ENCODE results near the gene MED12L. TPM values are rescaled to one million over a fixed set of nuclear protein-coding genes. Genes with fewer than 3 reads are reported as not detected.

Gene MED12L
- total RNA-seq, 1 experiment from 2014 or later: not detected

GRCh38 chr3:151213881-151214280 is 128.4 kb downstream of the MED12L start:
- H3K27me3 ChIP-seq: no peaks in the 10 kb centered on the region
- no peaks in the 10 kb centered on the region for H3K9me3 ChIP-seq (replicated peaks)
- H3K36me3 ChIP-seq: no peaks in the 10 kb centered on the region
- H3K27ac ChIP-seq: no peak overlapping the region
- DNase-seq: no peak
- H3K4me3 ChIP-seq: no peak overlapping the region
- no peaks in the 10 kb centered on the region for H3K4me1 ChIP-seq

- no peak for DNase-seq
- no peak overlapping the region for H3K4me3 ChIP-seq
- H3K9me3 ChIP-seq (replicated peaks): no peaks in the 10 kb centered on the region
- H3K27me3 ChIP-seq: no peaks in the 10 kb centered on the region
- no peaks in the 10 kb centered on the region for H3K4me1 ChIP-seq
- no peaks in the 10 kb centered on the region for H3K36me3 ChIP-seq
- H3K27ac ChIP-seq: no peak overlapping the region
Observed at GRCh38 chr3:151214459-151214858, 129.0 kb downstream of the MED12L start.

- no peak for DNase-seq
- H3K27me3 ChIP-seq: no peaks in the 10 kb centered on the region
- H3K4me1 ChIP-seq: no peaks in the 10 kb centered on the region
- no peaks in the 10 kb centered on the region for H3K36me3 ChIP-seq
- no peak overlapping the region for H3K4me3 ChIP-seq
- no peaks in the 10 kb centered on the region for H3K9me3 ChIP-seq (replicated peaks)
- H3K27ac ChIP-seq: no peak overlapping the region
Observed at GRCh38 chr3:151216641-151217607, 131.5 kb downstream of the MED12L start.

GRCh38 chr3:151218136-151218535 is 132.7 kb downstream of the MED12L start:
- Histone ChIP-seq H3K9me3 (replicated peaks) (no peaks in the 10 kb centered on the region), H3K4me3 (no peak overlapping the region), H3K27me3 (no peaks in the 10 kb centered on the region), H3K36me3 (no peaks in the 10 kb centered on the region), H3K27ac (no peak overlapping the region), H3K4me1 (no peaks in the 10 kb centered on the region)
- DNase-seq: no peak

- no peak for DNase-seq
- no peaks in the 10 kb centered on the region for H3K27me3 ChIP-seq
- H3K9me3 ChIP-seq (replicated peaks): no peaks in the 10 kb centered on the region
- no peaks in the 10 kb centered on the region for H3K36me3 ChIP-seq
- no peaks in the 10 kb centered on the region for H3K4me1 ChIP-seq
- H3K4me3 ChIP-seq: no peak overlapping the region
- H3K27ac ChIP-seq: no peak overlapping the region
Observed at GRCh38 chr3:151219056-151219455, 133.6 kb downstream of the MED12L start.

GRCh38 chr3:151224268-151224866 is 138.9 kb downstream of the MED12L start:
- H3K36me3 ChIP-seq: no peaks in the 10 kb centered on the region
- no peak overlapping the region for H3K4me3 ChIP-seq
- no peaks in the 10 kb centered on the region for H3K4me1 ChIP-seq
- peaks cover 4% of the 10 kb centered on the region; the same call in 1 of the 2 replicates for H3K27me3 ChIP-seq
- no peak for DNase-seq
- H3K9me3 ChIP-seq (replicated peaks): no peaks in the 10 kb centered on the region
- no peak overlapping the region for H3K27ac ChIP-seq

- Histone ChIP-seq H3K4me1 (no peaks in the 10 kb centered on the region), H3K36me3 (no peaks in the 10 kb centered on the region), H3K27me3 (peaks cover 4% of the 10 kb centered on the region; the same call in 1 of the 2 replicates), H3K27ac (no peak overlapping the region), H3K4me3 (no peak overlapping the region), H3K9me3 (replicated peaks) (no peaks in the 10 kb centered on the region)
- no peak for DNase-seq
Observed at GRCh38 chr3:151225040-151225975, 139.8 kb downstream of the MED12L start.

- Histone ChIP-seq H3K9me3 (replicated peaks) (no peaks in the 10 kb centered on the region), H3K36me3 (no peaks in the 10 kb centered on the region), H3K4me3 (no peak overlapping the region), H3K4me1 (no peaks in the 10 kb centered on the region), H3K27me3 (peaks cover 4% of the 10 kb centered on the region; the same call in 1 of the 2 replicates), H3K27ac (no peak overlapping the region)
- DNase-seq: no peak
Observed at GRCh38 chr3:151226088-151226563, 140.7 kb downstream of the MED12L start.

GRCh38 chr3:151226825-151227224 is 141.4 kb downstream of the MED12L start:
- Histone ChIP-seq H3K4me3 (no peak overlapping the region), H3K4me1 (no peaks in the 10 kb centered on the region), H3K27ac (no peak overlapping the region), H3K27me3 (peaks cover 4% of the 10 kb centered on the region; the same call in 1 of the 2 replicates), H3K36me3 (no peaks in the 10 kb centered on the region), H3K9me3 (replicated peaks) (no peaks in the 10 kb centered on the region)
- no peak for DNase-seq

GRCh38 chr3:151227266-151227806 is 141.9 kb downstream of the MED12L start:
- no peak for DNase-seq
- H3K36me3 ChIP-seq: no peaks in the 10 kb centered on the region
- H3K4me3 ChIP-seq: no peak overlapping the region
- peaks cover 4% of the 10 kb centered on the region; the same call in 1 of the 2 replicates for H3K27me3 ChIP-seq
- no peak overlapping the region for H3K27ac ChIP-seq
- no peaks in the 10 kb centered on the region for H3K4me1 ChIP-seq
- no peaks in the 10 kb centered on the region for H3K9me3 ChIP-seq (replicated peaks)

- Histone ChIP-seq H3K27me3 (peaks cover 4% of the 10 kb centered on the region; the same call in 1 of the 2 replicates), H3K27ac (no peak overlapping the region), H3K9me3 (replicated peaks) (no peaks in the 10 kb centered on the region), H3K4me1 (no peaks in the 10 kb centered on the region), H3K4me3 (no peak overlapping the region), H3K36me3 (no peaks in the 10 kb centered on the region)
- DNase-seq: peak; percentile 25 to 75
Observed at GRCh38 chr3:151227807-151228665, 142.6 kb downstream of the MED12L start.

GRCh38 chr3:151228666-151229040 is 143.2 kb downstream of the MED12L start:
- Histone ChIP-seq H3K9me3 (replicated peaks) (no peaks in the 10 kb centered on the region), H3K4me3 (no peak overlapping the region), H3K4me1 (no peaks in the 10 kb centered on the region), H3K27ac (no peak overlapping the region), H3K27me3 (peaks cover 4% of the 10 kb centered on the region; the same call in 1 of the 2 replicates), H3K36me3 (no peaks in the 10 kb centered on the region)
- DNase-seq: no peak

- H3K27ac ChIP-seq: no peak overlapping the region
- H3K27me3 ChIP-seq: peaks cover 4% of the 10 kb centered on the region; the same call in 1 of the 2 replicates
Observed at GRCh38 chr3:151230646-151231045, 145.2 kb downstream of the MED12L start.

More at GRCh38 chr3:151230646-151231045, 145.2 kb downstream of the MED12L start:
- H3K4me1 ChIP-seq: no peaks in the 10 kb centered on the region
- no peaks in the 10 kb centered on the region for H3K9me3 ChIP-seq (replicated peaks)
- no peaks in the 10 kb centered on the region for H3K36me3 ChIP-seq
- H3K4me3 ChIP-seq: no peak overlapping the region
- no peak for DNase-seq
